Measurements from ENCODE around the gene OSCAR.

The OSCAR gene

GRCh38 chr19:54142166-54142780 lies 41.7 kb upstream of the OSCAR start:
- DNase-seq, result no peak
- no peaks in the 10 kb centered on the region for H3K9me3 Mint-ChIP-seq
- H3K36me3 Mint-ChIP-seq (ENCODE audit: low read depth), result peaks cover 51% of the 10 kb centered on the region
- TF ChIP-seq, protein P1, sequence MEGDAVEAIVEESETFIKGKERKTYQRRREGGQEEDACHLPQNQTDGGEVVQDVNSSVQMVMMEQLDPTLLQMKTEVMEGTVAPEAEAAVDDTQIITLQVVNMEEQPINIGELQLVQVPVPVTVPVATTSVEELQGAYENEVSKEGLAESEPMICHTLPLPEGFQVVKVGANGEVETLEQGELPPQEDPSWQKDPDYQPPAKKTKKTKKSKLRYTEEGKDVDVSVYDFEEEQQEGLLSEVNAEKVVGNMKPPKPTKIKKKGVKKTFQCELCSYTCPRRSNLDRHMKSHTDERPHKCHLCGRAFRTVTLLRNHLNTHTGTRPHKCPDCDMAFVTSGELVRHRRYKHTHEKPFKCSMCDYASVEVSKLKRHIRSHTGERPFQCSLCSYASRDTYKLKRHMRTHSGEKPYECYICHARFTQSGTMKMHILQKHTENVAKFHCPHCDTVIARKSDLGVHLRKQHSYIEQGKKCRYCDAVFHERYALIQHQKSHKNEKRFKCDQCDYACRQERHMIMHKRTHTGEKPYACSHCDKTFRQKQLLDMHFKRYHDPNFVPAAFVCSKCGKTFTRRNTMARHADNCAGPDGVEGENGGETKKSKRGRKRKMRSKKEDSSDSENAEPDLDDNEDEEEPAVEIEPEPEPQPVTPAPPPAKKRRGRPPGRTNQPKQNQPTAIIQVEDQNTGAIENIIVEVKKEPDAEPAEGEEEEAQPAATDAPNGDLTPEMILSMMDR (IDR thresholded peaks at IDR 0.05), result no peak
- no peak overlapping the region for H3K4me3 Mint-ChIP-seq
- no peaks in the 10 kb centered on the region for H3K27me3 Mint-ChIP-seq (ENCODE audit: low read depth, poor library complexity)
- H3K4me1 Mint-ChIP-seq, result peaks cover 34% of the 10 kb centered on the region
- H3K27ac Mint-ChIP-seq, result peak overlapping the region; percentile 91

DNA sequence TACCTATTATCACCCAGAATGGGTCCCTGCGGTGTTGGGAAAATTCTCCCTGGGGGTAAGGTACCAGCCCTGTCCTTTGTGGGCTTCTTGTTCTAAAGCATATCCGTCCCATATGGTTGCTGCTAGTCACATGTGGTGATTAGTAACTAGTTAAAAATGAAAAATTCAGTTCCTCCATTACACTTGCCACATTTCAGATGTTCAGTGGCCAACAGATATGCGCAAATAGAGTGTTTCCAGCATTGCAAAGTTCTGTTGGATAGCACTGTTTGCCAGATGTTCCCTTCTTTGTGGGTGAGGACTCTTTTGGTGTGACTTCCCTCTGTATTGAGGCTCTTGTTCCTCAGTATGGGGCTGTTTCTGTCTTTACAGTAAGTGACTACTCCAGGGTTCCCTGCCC lies 40.8 kb upstream of the OSCAR start:
- TF ChIP-seq, protein P1 (IDR thresholded peaks at IDR 0.05), result no peak
- Mint-ChIP-seq H3K4me1 (peaks cover 40% of the 10 kb centered on the region), H3K9me3 (no peaks in the 10 kb centered on the region), H3K27me3 (ENCODE audit: low read depth, poor library complexity) (no peaks in the 10 kb centered on the region), H3K27ac (no peak overlapping the region), H3K4me3 (no peak overlapping the region), H3K36me3 (ENCODE audit: low read depth) (peaks cover 44% of the 10 kb centered on the region)
- no peak for DNase-seq

DNA sequence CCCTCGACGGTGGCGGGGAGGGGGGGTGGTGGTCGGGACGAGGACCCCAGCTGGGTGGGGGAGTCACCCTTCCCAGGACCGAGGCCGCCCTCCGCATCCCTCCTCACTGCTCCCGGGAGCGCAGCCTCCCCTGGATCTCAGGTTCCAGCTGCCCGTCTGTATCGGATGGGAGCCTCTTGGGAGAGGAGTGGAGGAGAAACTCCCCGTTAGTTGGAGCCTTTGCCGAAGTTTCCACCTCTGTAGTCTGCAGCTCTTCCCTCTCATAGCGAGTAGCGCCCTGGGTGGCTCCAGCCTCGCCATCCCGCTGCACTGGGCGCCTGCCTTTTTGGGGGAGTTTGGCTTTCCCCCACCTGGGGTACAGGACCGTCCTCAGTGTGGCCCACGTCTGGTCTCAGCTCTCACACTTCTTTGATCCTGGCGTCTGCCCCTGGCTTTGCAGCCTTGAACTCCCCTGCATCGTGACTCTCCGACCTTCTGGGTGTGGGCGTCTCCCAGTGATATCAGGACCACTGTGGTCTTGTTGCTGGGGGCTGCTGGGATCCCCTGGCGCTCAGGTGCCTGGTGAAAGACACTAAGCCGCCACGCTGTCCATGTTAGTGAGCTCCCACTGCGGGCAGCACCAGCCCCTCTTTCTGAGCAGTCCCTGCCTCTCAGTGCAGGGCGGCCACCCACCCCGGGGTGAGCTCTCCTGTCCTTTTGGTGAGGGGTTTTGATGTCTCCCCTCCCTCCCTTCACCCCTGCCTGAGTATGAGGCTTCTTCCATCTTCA lies 38.1 kb upstream of the OSCAR start:
- Mint-ChIP-seq H3K27me3 (ENCODE audit: low read depth, poor library complexity) (peaks cover 3% of the 10 kb centered on the region), H3K36me3 (ENCODE audit: low read depth) (peaks cover 27% of the 10 kb centered on the region), H3K27ac (peak overlapping the region; percentile 96), H3K9me3 (peaks cover 6% of the 10 kb centered on the region), H3K4me3 (peak overlapping the region; percentile 92), H3K4me1 (peaks cover 55% of the 10 kb centered on the region)
- DNase-seq, result peak; percentile 20
- TF ChIP-seq, protein P1 (IDR thresholded peaks at IDR 0.05), result no peak

GRCh38 chr19:54137699-54138488 lies 37.3 kb upstream of the OSCAR start, which contains the start of gene CNOT3:
Gene CNOT3 (plus strand): TSS chr19:54137762. CDS start chr19:54142979, 5,217 bp downstream.
- Mint-ChIP-seq H3K27me3 (ENCODE audit: low read depth, poor library complexity) (peaks cover 3% of the 10 kb centered on the region), H3K36me3 (ENCODE audit: low read depth) (peaks cover 19% of the 10 kb centered on the region), H3K9me3 (peaks cover 6% of the 10 kb centered on the region), H3K4me3 (peak within 1 kb of the TSS; percentile 92), H3K4me1 (peaks cover 55% of the 10 kb centered on the region), H3K27ac (peak within 1 kb of the TSS; percentile 98)
- TF ChIP-seq, protein P1 (IDR thresholded peaks at IDR 0.05), result peak; percentile 26
- peak; percentile 60 for DNase-seq

GRCh38 chr19:54136864-54137698 lies 36.5 kb upstream of the OSCAR start:
- peaks cover 6% of the 10 kb centered on the region for H3K9me3 Mint-ChIP-seq
- H3K4me1 Mint-ChIP-seq, result peaks cover 50% of the 10 kb centered on the region
- DNase-seq, result peak; percentile 97
- TF ChIP-seq, protein P1 (IDR thresholded peaks at IDR 0.05), result no peak
- peak overlapping the region; percentile 98 for H3K27ac Mint-ChIP-seq
- peak overlapping the region; percentile 92 for H3K4me3 Mint-ChIP-seq
- peaks cover 3% of the 10 kb centered on the region for H3K27me3 Mint-ChIP-seq (ENCODE audit: low read depth, poor library complexity)
- peaks cover 11% of the 10 kb centered on the region for H3K36me3 Mint-ChIP-seq (ENCODE audit: low read depth)
